SK-N-SH treated with all-trans-retinoic acid at 6 μM for 48 hours (cell line): ENCODE measurements around the gene SV2B.

Experiments
- ATAC-seq: fragments of 200-7000 bp; cut with Tn5 transposase; 3 replicates; pipeline ENCODE4 v1.9.1; 2020; ENCODE audit warnings: mild to moderate bottlenecking, moderate library complexity
- ARNTL ChIP-seq: fragments of 450-650 bp; formaldehyde crosslinking; IDR thresholded peaks from 2 replicates; pipeline ENCODE4 v1.5.0; 2020; ENCODE audit warnings: low read depth, mild to moderate bottlenecking, moderate library complexity, borderline replicate concordance
- BACH2 ChIP-seq: fragments of 250-450 bp; sonication (Bioruptor Pico); IDR thresholded peaks from 2 replicates; pipeline ENCODE4 v1.9.0; 2021; ENCODE audit warnings: mild to moderate bottlenecking, borderline replicate concordance
- CSDC2 ChIP-seq: fragments of 250-450 bp; sonication (Bioruptor Pico); IDR thresholded peaks from 2 replicates; pipeline ENCODE4 v1.5.0; 2020; ENCODE audit warnings: mild to moderate bottlenecking, moderate library complexity
- CSRNP3 ChIP-seq: fragments of 250-450 bp; sonication (Bioruptor Pico); IDR thresholded peaks from 2 replicates; pipeline ENCODE4 v1.5.1; 2021; ENCODE audit warnings: mild to moderate bottlenecking, moderate library complexity
- ESRRG ChIP-seq: fragments of 250-450 bp; sonication (Bioruptor Pico); IDR thresholded peaks from 2 replicates; pipeline ENCODE4 v1.6.1; 2021; ENCODE audit warnings: mild to moderate bottlenecking
- GLIS3 ChIP-seq: fragments of 250-450 bp; sonication (Bioruptor Pico); IDR thresholded peaks from 2 replicates; pipeline ENCODE4 v1.5.0; 2020; ENCODE audit warnings: mild to moderate bottlenecking, moderate library complexity
- ISL1 ChIP-seq: fragments of 250-450 bp; sonication (Bioruptor Pico); IDR thresholded peaks from 2 replicates; pipeline ENCODE4 v2.1.2; 2022; ENCODE audit warnings: mild to moderate bottlenecking, moderate library complexity
- OSR1 ChIP-seq: fragments of 250-450 bp; sonication (Bioruptor Pico); IDR thresholded peaks from 2 replicates; pipeline ENCODE4 v1.8.0; 2022; ENCODE audit warnings: moderate library complexity, mild to moderate bottlenecking, inconsistent platforms
- POU6F1 ChIP-seq: fragments of 250-450 bp; sonication (Bioruptor Pico); IDR thresholded peaks from 2 replicates; pipeline ENCODE4 v1.8.0; 2021; ENCODE audit warnings: low read depth, mild to moderate bottlenecking, moderate library complexity, borderline replicate concordance
- PPARA ChIP-seq: fragments of 250-450 bp; sonication (Bioruptor Pico); IDR thresholded peaks from 2 replicates; pipeline ENCODE4 v1.5.0; 2020; ENCODE audit warnings: mild to moderate bottlenecking, borderline replicate concordance
- RARB ChIP-seq: fragments of 250-450 bp; sonication (Bioruptor Pico); IDR thresholded peaks from 2 replicates; pipeline ENCODE4 v1.8.0; 2021; ENCODE audit warnings: mild to moderate bottlenecking, moderate library complexity
- SNAI2 ChIP-seq: fragments of 250-450 bp; sonication (Bioruptor Pico); IDR thresholded peaks from 2 replicates; pipeline ENCODE4 v1.5.0; 2020; ENCODE audit warnings: mild to moderate bottlenecking, moderate library complexity
- TCF4 ChIP-seq: fragments of 250-450 bp; sonication (Bioruptor Pico); IDR thresholded peaks from 2 replicates; pipeline ENCODE4 v1.8.0; 2021; ENCODE audit warnings: mild to moderate bottlenecking, moderate library complexity, borderline replicate concordance
- TOX ChIP-seq: fragments of 250-450 bp; sonication (Bioruptor Pico); IDR thresholded peaks from 2 replicates; pipeline ENCODE4 v1.8.0; 2021; ENCODE audit warnings: mild to moderate bottlenecking, moderate library complexity, borderline replicate concordance
- TSHZ2 ChIP-seq: fragments of 250-450 bp; sonication (Bioruptor Pico); IDR thresholded peaks from 2 replicates; pipeline ENCODE4 v1.5.0; 2020; ENCODE audit warnings: mild to moderate bottlenecking, moderate library complexity
- ZC3H10 ChIP-seq: fragments of 250-450 bp; sonication (Bioruptor Pico); IDR thresholded peaks from 2 replicates; pipeline ENCODE4 v1.5.1; 2021; ENCODE audit warnings: mild to moderate bottlenecking, moderate library complexity
- ZFP3 ChIP-seq: fragments of 250-450 bp; sonication (Bioruptor Pico); IDR thresholded peaks from 2 replicates; pipeline ENCODE4 v1.5.0; 2020; ENCODE audit warnings: mild to moderate bottlenecking, moderate library complexity
- ZFP30 ChIP-seq: fragments of 450-650 bp; formaldehyde crosslinking; IDR thresholded peaks from 2 replicates; pipeline ENCODE4 v1.5.0; 2022; ENCODE audit warnings: mild to moderate bottlenecking, moderate library complexity
- ZNF565 ChIP-seq: fragments of 450-650 bp; formaldehyde crosslinking; conservative IDR thresholded peaks from 2 replicates; pipeline ENCODE4 v1.5.0; 2020; ENCODE audit warnings: low read depth, mild to moderate bottlenecking, moderate library complexity
- ZNF70 ChIP-seq: fragments of 450-650 bp; formaldehyde crosslinking; IDR thresholded peaks from 2 replicates; pipeline ENCODE4 v1.5.0; 2020; ENCODE audit warnings: mild to moderate bottlenecking, moderate library complexity
- ZNF8 ChIP-seq: fragments of 450-650 bp; formaldehyde crosslinking; IDR thresholded peaks from 2 replicates; pipeline ENCODE4 v1.5.0; 2020; ENCODE audit warnings: mild to moderate bottlenecking, moderate library complexity
- TF ChIP-seq, protein P1 (sequence below): fragments of 250-450 bp; sonication (Bioruptor Pico); IDR thresholded peaks from 2 replicates; pipeline ENCODE4 v1.5.1; 2020; ENCODE audit warnings: low read depth, mild to moderate bottlenecking, moderate library complexity
- TF ChIP-seq, protein P2 (sequence below): fragments of 250-450 bp; sonication (Bioruptor Pico); IDR thresholded peaks from 2 replicates; pipeline ENCODE4 v1.8.0; 2020; ENCODE audit warnings: mild to moderate bottlenecking, moderate library complexity, borderline replicate concordance

Gene SV2B

GRCh38 chr15:91109885-91110284 is 9.8 kb downstream of the SV2B start (continued):
- TF ChIP-seq POU6F1 (CRISPR knock-in tag) (no peak), GLIS3 (no peak), ARNTL (CRISPR knock-in tag) (no peak), ZFP3 (CRISPR knock-in tag) (no peak), OSR1 (CRISPR knock-in tag) (no peak), ISL1 (CRISPR knock-in tag) (no peak), RARB (no peak), ESRRG (CRISPR knock-in tag) (no peak)

- no peak for ATAC-seq
- TF ChIP-seq SNAI2 (CRISPR knock-in tag) (no peak), ISL1 (CRISPR knock-in tag) (no peak), CSRNP3 (CRISPR knock-in tag) (no peak), TSHZ2 (CRISPR knock-in tag) (no peak), ZC3H10 (CRISPR knock-in tag) (no peak), ZFP30 (CRISPR knock-in tag) (no peak), ZNF565 (CRISPR knock-in tag) (no peak), PPARA (CRISPR knock-in tag) (no peak), OSR1 (CRISPR knock-in tag) (no peak), ARNTL (CRISPR knock-in tag) (no peak), BACH2 (CRISPR knock-in tag) (no peak), RARB (no peak), POU6F1 (CRISPR knock-in tag) (no peak), ZNF70 (CRISPR knock-in tag) (no peak)
- TF ChIP-seq, protein P1, sequence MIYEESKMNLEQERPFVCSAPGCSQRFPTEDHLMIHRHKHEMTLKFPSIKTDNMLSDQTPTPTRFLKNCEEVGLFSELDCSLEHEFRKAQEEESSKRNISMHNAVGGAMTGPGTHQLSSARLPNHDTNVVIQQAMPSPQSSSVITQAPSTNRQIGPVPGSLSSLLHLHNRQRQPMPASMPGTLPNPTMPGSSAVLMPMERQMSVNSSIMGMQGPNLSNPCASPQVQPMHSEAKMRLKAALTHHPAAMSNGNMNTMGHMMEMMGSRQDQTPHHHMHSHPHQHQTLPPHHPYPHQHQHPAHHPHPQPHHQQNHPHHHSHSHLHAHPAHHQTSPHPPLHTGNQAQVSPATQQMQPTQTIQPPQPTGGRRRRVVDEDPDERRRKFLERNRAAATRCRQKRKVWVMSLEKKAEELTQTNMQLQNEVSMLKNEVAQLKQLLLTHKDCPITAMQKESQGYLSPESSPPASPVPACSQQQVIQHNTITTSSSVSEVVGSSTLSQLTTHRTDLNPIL (CRISPR knock-in tag), result no peak
- TF ChIP-seq, protein P2, sequence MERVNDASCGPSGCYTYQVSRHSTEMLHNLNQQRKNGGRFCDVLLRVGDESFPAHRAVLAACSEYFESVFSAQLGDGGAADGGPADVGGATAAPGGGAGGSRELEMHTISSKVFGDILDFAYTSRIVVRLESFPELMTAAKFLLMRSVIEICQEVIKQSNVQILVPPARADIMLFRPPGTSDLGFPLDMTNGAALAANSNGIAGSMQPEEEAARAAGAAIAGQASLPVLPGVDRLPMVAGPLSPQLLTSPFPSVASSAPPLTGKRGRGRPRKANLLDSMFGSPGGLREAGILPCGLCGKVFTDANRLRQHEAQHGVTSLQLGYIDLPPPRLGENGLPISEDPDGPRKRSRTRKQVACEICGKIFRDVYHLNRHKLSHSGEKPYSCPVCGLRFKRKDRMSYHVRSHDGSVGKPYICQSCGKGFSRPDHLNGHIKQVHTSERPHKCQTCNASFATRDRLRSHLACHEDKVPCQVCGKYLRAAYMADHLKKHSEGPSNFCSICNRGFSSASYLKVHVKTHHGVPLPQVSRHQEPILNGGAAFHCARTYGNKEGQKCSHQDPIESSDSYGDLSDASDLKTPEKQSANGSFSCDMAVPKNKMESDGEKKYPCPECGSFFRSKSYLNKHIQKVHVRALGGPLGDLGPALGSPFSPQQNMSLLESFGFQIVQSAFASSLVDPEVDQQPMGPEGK (CRISPR knock-in tag), result no peak
These were observed 10.3 kb downstream of the SV2B start for GRCh38 chr15:91110407-91110806.

GRCh38 chr15:91113030-91113429 is 13.0 kb downstream of the SV2B start:
- no peak for ATAC-seq
- TF ChIP-seq, protein P1 (CRISPR knock-in tag), result no peak
- TF ChIP-seq SNAI2 (CRISPR knock-in tag) (no peak), ZFP30 (CRISPR knock-in tag) (no peak), PPARA (CRISPR knock-in tag) (no peak), TCF4 (CRISPR knock-in tag) (no peak), ZFP3 (CRISPR knock-in tag) (no peak), ESRRG (CRISPR knock-in tag) (no peak), BACH2 (CRISPR knock-in tag) (no peak), ZNF8 (no peak), ARNTL (CRISPR knock-in tag) (no peak), TSHZ2 (CRISPR knock-in tag) (no peak), CSDC2 (CRISPR knock-in tag) (no peak), TOX (no peak)
